ENCODE data around the gene ATP2B2. TPM values are rescaled to one million over a fixed set of nuclear protein-coding genes. Genes with fewer than 3 reads are reported as not detected.

Gene ATP2B2
- total and polyA plus RNA-seq, 2 of the 8 experiments (the other 6 are each of a cell fraction or from before 2014, with no cell fraction given), result 0.14 to 1.2 TPM

DNA sequence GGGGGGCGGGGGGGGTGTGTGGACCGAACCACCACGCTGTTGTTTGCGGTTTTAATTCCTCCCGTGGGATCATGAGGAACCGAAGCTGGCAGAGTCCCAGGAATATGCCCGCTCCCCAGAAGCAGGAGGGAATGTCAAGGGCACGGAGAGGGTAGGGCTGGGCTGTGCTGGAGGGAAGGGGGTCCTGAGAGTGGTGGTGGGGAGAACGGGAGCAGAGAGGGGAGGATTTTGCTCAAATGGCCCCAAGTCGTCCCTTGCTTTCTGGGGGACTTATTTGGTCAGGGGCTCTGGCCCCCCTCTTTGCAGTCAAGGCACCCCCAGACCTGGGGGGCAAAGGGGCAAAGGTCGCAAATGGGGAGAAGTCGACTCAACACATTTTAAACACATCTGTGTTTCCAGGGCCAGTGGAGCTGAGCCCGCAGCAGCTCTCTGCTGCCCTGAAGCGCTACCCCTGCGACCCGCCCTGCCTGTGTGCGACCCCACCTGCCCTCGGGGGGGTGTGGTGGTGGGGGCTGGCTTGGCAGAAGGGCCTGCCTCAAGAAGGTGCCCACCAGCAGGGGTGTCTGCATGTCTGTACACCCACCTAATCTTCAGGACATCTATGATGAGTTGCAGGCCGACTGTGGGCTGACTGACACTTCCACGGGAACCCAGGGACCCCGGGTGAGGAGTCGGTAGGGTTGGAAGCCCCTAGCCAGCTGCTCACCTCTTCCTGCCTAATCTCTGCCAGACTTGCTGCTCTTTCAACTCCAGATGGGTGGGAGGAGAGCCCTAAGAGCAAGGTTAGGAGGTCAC, 602 bp upstream of the ATP2B2 start:
- FAIRE-seq (no peak), DNase-seq (ENCODE audit: low read depth in 1 of 2, low spot score in 2 of 2) (no peak)
- H4K91ac ChIP-seq (replicated peaks; ENCODE audit: insufficient read length, low read length), result no peak overlapping the region
- ChIA-PET CTCF (ENCODE audit: partially characterized antibody) (interaction anchor here (0.9 to 1.0 kb wide), 2 partner anchors 11 to 162 kb away, joined by 3 to 4 read pairs; no protein-coding TSS in a partner anchor), POLR2A (ENCODE audit: partially characterized antibody) (interaction anchor here (1.3 kb wide), 1 partner anchor 10 kb away, joined by 4 read pairs; no protein-coding TSS in a partner anchor)
- H3K9me3 ChIP-seq (ENCODE audit: insufficient read depth in 2 of 2, low read depth in 1 of 2, low read length in 1 of 2), result no peaks in the 10 kb centered on the region
- H4K20me1 ChIP-seq (replicated peaks in 1 of 2; ENCODE audit: control insufficient read depth in 1 of 2, insufficient read depth in 2 of 2, low read length in 2 of 2), result no peaks in the 10 kb centered on the region
- H4K8ac ChIP-seq (ENCODE audit: extremely low read depth, insufficient read depth, low read length), result no peak overlapping the region
- H4K5ac ChIP-seq (ENCODE audit: insufficient read length, low read depth, low read length), result no peak overlapping the region
- H2AK5ac ChIP-seq (ENCODE audit: low read depth, low read length), result no peak overlapping the region
- peaks cover 0 to 9% (median 5%) of the 10 kb centered on the region in 4 experiments; a peak in 6 of 7 replicates for H3K4me1 ChIP-seq (replicated peaks in 1 of 4; ENCODE audit: control insufficient read depth in 3 of 4, insufficient read depth in 4 of 4, low read length in 3 of 4)
- no peak overlapping the region for H2BK15ac ChIP-seq (ENCODE audit: low read length)
- peaks cover 0 to 12% (median 10%) of the 10 kb centered on the region in 4 experiments; a peak in 5 of 7 replicates for H3K27me3 ChIP-seq (replicated peaks in 1 of 4; ENCODE audit: control insufficient read depth in 3 of 4, extremely low read depth in 1 of 4, insufficient read depth in 3 of 4, low read length in 3 of 4)
- H2AFZ ChIP-seq (ENCODE audit: low read length), result peak overlapping the region; percentile 88
- no peak overlapping the region for H2BK5ac ChIP-seq (ENCODE audit: low read depth, low read length)
- WGBS, 2 experiments (ENCODE audit: extremely low coverage in 1 of 2, insufficient coverage in 1 of 2, insufficient read length in 1 of 2, insufficient replicate concordance in 2 of 2, low coverage in 1 of 2, low lambda C conversion rate in 2 of 2, missing lambda C conversion rate in 1 of 2), result 75% methylated on average over 13 of the region's 22 CpGs; no CpG with 5 or more reads in 1 of the 2 experiments
- TF ChIP-seq HDAC2 (IDR thresholded peaks at IDR 0.05; ENCODE audit: borderline replicate concordance in 1 of 2, low read depth in 2 of 2, low read length in 2 of 2), result no peak
- TF ChIP-seq, protein P1, sequence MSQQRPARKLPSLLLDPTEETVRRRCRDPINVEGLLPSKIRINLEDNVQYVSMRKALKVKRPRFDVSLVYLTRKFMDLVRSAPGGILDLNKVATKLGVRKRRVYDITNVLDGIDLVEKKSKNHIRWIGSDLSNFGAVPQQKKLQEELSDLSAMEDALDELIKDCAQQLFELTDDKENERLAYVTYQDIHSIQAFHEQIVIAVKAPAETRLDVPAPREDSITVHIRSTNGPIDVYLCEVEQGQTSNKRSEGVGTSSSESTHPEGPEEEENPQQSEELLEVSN (IDR thresholded peaks at IDR 0.05), result 0 out of 2 replicates have a peak, but pooled peaks have one; percentile 0
- no peak overlapping the region for H3K23ac ChIP-seq (ENCODE audit: insufficient read length)
- H3K79me2 ChIP-seq (ENCODE audit: control insufficient read depth in 1 of 2, insufficient read depth in 2 of 2, low read length in 2 of 2), result no peaks in the 10 kb centered on the region
- no peak overlapping the region for H3K27ac ChIP-seq (ENCODE audit: low read depth, low read length)
- H3K18ac ChIP-seq (ENCODE audit: extremely low read depth, low read length), result no peak overlapping the region
- H3K4me2 ChIP-seq (ENCODE audit: insufficient read depth in 1 of 2, low read depth in 2 of 2, low read length in 2 of 2), result peak overlapping the region; percentile 56 to 72
- H2BK12ac ChIP-seq (ENCODE audit: low read depth, low read length), result peak overlapping the region; percentile 4; the same call in 1 of the 2 replicates
- H3K4me3 ChIP-seq (ENCODE audit: extremely low read depth in 1 of 4, insufficient read depth in 2 of 4, low read depth in 3 of 4, low read length in 4 of 4), result peak overlapping the region; percentile 26 to 64 (median 38); a peak in 7 of 8 replicates
- no peaks in the 10 kb centered on the region for H3K36me3 ChIP-seq (ENCODE audit: control insufficient read depth in 2 of 4, insufficient read depth in 4 of 4, low read length in 3 of 4)
- no peak overlapping the region for H2BK120ac ChIP-seq (replicated peaks; ENCODE audit: low read depth, low read length)
- H3K14ac ChIP-seq (ENCODE audit: insufficient read length), result no peak overlapping the region
- H3K23me2 ChIP-seq (ENCODE audit: low read depth, low read length), result peaks cover 5% of the 10 kb centered on the region; the same call in 1 of the 2 replicates
- no peak overlapping the region for H3K4ac ChIP-seq (replicated peaks; ENCODE audit: insufficient read length, low read depth, low read length)
- no peak overlapping the region for H3K9ac ChIP-seq (replicated peaks in 1 of 4; ENCODE audit: extremely low read depth in 1 of 4, low read depth in 3 of 4, low read length in 3 of 4)
- no peak overlapping the region for H2BK20ac ChIP-seq (ENCODE audit: low read length)
- no peaks in the 10 kb centered on the region for H3K79me1 ChIP-seq (ENCODE audit: low read depth, low read length)
- no peak overlapping the region for H3K56ac ChIP-seq (replicated peaks; ENCODE audit: insufficient read length, low read depth, low read length)

Measured in H1 (cell line).